Measurements from ENCODE around the gene CDK8. TPM values are rescaled to one million over a fixed set of nuclear protein-coding genes. Genes with fewer than 3 reads are reported as not detected.

The CDK8 gene
- total and polyA plus RNA-seq, 2 experiments from 2014 or later: 13.6 to 24.0 TPM

DNA sequence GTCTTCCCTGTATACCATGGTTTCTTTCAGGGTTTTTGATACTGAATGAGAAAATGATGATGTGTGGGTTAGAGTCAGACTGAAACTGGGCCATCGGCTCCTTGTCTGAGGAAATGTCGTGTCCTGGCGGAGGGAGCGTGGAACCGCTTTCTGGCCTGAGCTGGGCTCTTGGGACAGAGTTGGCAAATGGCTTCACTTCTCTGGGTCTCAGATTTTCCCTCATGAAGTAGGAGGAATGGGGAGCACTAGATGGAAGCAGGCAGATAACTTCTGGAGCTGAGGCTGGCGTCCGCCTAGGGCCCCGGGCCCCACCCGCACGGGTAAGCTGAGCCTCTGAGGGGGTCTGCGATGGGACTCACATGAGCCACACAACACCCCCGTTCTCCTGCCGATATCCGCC is 170.3 kb downstream of the CDK8 start:
- no peak for TF ChIP-seq STAT1 (IDR thresholded peaks at IDR 0.05; ENCODE audit: unreplicated experiment)
- no peak for TF ChIP-seq NANOG (IDR thresholded peaks at IDR 0.05; ENCODE audit: borderline replicate concordance)
- no peak for TF ChIP-seq JUNB (IDR thresholded peaks at IDR 0.05; ENCODE audit: unreplicated experiment)
- no peak for TF ChIP-seq CREB1 (CRISPR knock-in tag; IDR thresholded peaks at IDR 0.05; ENCODE audit: low read depth)
- no peak for TF ChIP-seq EZH2phosphoT487 (IDR thresholded peaks at IDR 0.05; ENCODE audit: unreplicated experiment)
- TF ChIP-seq ZNF462 (CRISPR knock-in tag; IDR thresholded peaks at IDR 0.05): no peak
- TF ChIP-seq ZNF114 (CRISPR knock-in tag; IDR thresholded peaks at IDR 0.05): no peak
- TF ChIP-seq EZH2 (IDR thresholded peaks at IDR 0.05; ENCODE audit: low read depth, unreplicated experiment): no peak
- TF ChIP-seq, protein P1, sequence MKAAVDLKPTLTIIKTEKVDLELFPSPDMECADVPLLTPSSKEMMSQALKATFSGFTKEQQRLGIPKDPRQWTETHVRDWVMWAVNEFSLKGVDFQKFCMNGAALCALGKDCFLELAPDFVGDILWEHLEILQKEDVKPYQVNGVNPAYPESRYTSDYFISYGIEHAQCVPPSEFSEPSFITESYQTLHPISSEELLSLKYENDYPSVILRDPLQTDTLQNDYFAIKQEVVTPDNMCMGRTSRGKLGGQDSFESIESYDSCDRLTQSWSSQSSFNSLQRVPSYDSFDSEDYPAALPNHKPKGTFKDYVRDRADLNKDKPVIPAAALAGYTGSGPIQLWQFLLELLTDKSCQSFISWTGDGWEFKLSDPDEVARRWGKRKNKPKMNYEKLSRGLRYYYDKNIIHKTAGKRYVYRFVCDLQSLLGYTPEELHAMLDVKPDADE (IDR thresholded peaks at IDR 0.05): no peak
- no peak for TF ChIP-seq POLR2AphosphoS5 (IDR thresholded peaks at IDR 0.05; ENCODE audit: low read depth)
- TF ChIP-seq ZNF331 (CRISPR knock-in tag; IDR thresholded peaks at IDR 0.05; ENCODE audit: low read depth): no peak
- TF ChIP-seq, protein P2, sequence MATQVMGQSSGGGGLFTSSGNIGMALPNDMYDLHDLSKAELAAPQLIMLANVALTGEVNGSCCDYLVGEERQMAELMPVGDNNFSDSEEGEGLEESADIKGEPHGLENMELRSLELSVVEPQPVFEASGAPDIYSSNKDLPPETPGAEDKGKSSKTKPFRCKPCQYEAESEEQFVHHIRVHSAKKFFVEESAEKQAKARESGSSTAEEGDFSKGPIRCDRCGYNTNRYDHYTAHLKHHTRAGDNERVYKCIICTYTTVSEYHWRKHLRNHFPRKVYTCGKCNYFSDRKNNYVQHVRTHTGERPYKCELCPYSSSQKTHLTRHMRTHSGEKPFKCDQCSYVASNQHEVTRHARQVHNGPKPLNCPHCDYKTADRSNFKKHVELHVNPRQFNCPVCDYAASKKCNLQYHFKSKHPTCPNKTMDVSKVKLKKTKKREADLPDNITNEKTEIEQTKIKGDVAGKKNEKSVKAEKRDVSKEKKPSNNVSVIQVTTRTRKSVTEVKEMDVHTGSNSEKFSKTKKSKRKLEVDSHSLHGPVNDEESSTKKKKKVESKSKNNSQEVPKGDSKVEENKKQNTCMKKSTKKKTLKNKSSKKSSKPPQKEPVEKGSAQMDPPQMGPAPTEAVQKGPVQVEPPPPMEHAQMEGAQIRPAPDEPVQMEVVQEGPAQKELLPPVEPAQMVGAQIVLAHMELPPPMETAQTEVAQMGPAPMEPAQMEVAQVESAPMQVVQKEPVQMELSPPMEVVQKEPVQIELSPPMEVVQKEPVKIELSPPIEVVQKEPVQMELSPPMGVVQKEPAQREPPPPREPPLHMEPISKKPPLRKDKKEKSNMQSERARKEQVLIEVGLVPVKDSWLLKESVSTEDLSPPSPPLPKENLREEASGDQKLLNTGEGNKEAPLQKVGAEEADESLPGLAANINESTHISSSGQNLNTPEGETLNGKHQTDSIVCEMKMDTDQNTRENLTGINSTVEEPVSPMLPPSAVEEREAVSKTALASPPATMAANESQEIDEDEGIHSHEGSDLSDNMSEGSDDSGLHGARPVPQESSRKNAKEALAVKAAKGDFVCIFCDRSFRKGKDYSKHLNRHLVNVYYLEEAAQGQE (IDR thresholded peaks at IDR 0.05; ENCODE audit: unreplicated experiment): no peak
- TF ChIP-seq, protein P3, sequence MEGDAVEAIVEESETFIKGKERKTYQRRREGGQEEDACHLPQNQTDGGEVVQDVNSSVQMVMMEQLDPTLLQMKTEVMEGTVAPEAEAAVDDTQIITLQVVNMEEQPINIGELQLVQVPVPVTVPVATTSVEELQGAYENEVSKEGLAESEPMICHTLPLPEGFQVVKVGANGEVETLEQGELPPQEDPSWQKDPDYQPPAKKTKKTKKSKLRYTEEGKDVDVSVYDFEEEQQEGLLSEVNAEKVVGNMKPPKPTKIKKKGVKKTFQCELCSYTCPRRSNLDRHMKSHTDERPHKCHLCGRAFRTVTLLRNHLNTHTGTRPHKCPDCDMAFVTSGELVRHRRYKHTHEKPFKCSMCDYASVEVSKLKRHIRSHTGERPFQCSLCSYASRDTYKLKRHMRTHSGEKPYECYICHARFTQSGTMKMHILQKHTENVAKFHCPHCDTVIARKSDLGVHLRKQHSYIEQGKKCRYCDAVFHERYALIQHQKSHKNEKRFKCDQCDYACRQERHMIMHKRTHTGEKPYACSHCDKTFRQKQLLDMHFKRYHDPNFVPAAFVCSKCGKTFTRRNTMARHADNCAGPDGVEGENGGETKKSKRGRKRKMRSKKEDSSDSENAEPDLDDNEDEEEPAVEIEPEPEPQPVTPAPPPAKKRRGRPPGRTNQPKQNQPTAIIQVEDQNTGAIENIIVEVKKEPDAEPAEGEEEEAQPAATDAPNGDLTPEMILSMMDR (conservative IDR thresholded peaks at IDR 0.05; ENCODE audit: low read depth in 2 of 2): no peak
- ATAC-seq (no peak), DNase-seq (ENCODE audit: low spot score) (no peak)
- no peak overlapping the region for H3K27ac ChIP-seq (ENCODE audit: low read depth)
- Mint-ChIP-seq H3K9me3 (no peaks in the 10 kb centered on the region), H3K27ac (no peak overlapping the region; the same call in 1 of the 2 replicates), H3K36me3 (ENCODE audit: low read depth) (no peaks in the 10 kb centered on the region), H3K27me3 (ENCODE audit: insufficient read depth, low read depth, poor library complexity) (peaks cover 7% of the 10 kb centered on the region), H3K4me3 (no peak overlapping the region), H3K4me1 (peaks cover 8% of the 10 kb centered on the region; the same call in 2 of the 3 replicates)
- 0 out of 2 replicates have a peak overlapping the region, but pooled peaks have one; percentile 38 for H2AFZ ChIP-seq
- H4K20me1 ChIP-seq (replicated peaks; ENCODE audit: insufficient read depth): no peaks in the 10 kb centered on the region
- no peaks in the 10 kb centered on the region for H3K79me2 ChIP-seq (replicated peaks; ENCODE audit: insufficient read depth)
- H3K27me3 ChIP-seq (ENCODE audit: insufficient read depth): no peaks in the 10 kb centered on the region
- H3K4me1 ChIP-seq (ENCODE audit: insufficient read depth): no peaks in the 10 kb centered on the region
- no peak overlapping the region for H3K4me2 ChIP-seq
- no peak overlapping the region for H3K4me3 ChIP-seq
- no peaks in the 10 kb centered on the region for H3K36me3 ChIP-seq (ENCODE audit: insufficient read depth)
- no peaks in the 10 kb centered on the region for H3K9me2 ChIP-seq (ENCODE audit: insufficient read depth)
- H3F3A ChIP-seq (replicated peaks; ENCODE audit: low read depth): no peaks in the 10 kb centered on the region

Data from GM23338 (cell line).